OCI-LY7 (cell line): Measurements from ENCODE around the gene LPP.

Experiments used
- CTCF ChIP-seq: fragments of 200-600 bp; sonication (generic); conservative IDR thresholded peaks from 2 replicates; pipeline ENCODE4 v1.5.1; 2014; ENCODE audit warnings: mild to moderate bottlenecking, antibody characterized with exemption, low read length, moderate library complexity, mixed read lengths
- EZH2phosphoT487 ChIP-seq: fragments of 200-600 bp; sonication (generic); IDR thresholded peaks from 2 replicates; pipeline ENCODE4 v1.6.1; 2018; ENCODE audit warnings: low read depth, borderline replicate concordance, mild to moderate bottlenecking, mixed run types, antibody characterized with exemption, low read length, moderate library complexity, mixed read lengths

DNA sequence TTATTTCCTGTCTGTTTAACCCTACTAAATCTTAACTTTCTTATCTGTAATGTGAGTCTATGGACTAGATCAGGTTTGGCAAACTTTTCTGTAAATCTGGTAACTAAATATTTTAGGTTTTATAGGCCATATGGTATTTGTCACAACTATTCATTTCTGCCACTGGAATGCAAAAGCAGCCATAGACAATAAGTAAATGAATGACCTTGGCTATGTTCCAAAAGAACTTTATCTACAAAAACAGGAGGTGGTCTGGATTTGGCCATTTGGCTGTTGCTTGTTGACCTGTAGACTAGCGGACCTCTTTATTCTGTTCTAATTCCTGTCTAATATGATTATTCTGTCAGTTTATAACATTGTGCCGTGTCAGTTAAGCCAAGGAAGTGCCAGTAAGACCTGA lies 314.2 kb downstream of the LPP start:
- TF ChIP-seq CTCF (no peak), EZH2phosphoT487 (no peak)
